NCI-H1417 (cell line): ENCODE data around the gene CHST15.

Experiments used
- DNase-seq, 3 experiments: peaks; one replicate each; lab custom pipeline; 2025; lab: John Stamatoyannopoulos, UW

Gene CHST15

GRCh38 chr10:124029559-124029958, 63.8 kb downstream of the CHST15 start:
- DNase-seq: no peak

GRCh38 chr10:124028700-124029480, 64.5 kb downstream of the CHST15 start:
- no peak for DNase-seq

GRCh38 chr10:124027651-124028050, 65.7 kb downstream of the CHST15 start:
- no peak for DNase-seq

GRCh38 chr10:124027031-124027611, 66.3 kb downstream of the CHST15 start:
- no peak for DNase-seq

- no peak for DNase-seq
Measured at GRCh38 chr10:124026589-124026939, 66.8 kb downstream of the CHST15 start.

- peak in 2 of 3 experiments; percentile 1 to 31 for DNase-seq
Measured at GRCh38 chr10:124025660-124026588, 67.5 kb downstream of the CHST15 start.

GRCh38 chr10:124025152-124025551, 68.2 kb downstream of the CHST15 start:
- no peak for DNase-seq

- no peak for DNase-seq
Measured at GRCh38 chr10:124022066-124022465, 71.3 kb downstream of the CHST15 start.

GRCh38 chr10:124020981-124021815, 72.2 kb downstream of the CHST15 start:
- DNase-seq: peak in 1 of 3 experiments; percentile 68

- peak in 1 of 3 experiments; percentile 11 for DNase-seq
Measured at GRCh38 chr10:124019886-124020797, 73.3 kb downstream of the CHST15 start.

- no peak for DNase-seq
Measured at GRCh38 chr10:124018886-124019525, 74.4 kb downstream of the CHST15 start.

GRCh38 chr10:124017729-124018128, 75.7 kb downstream of the CHST15 start:
- no peak for DNase-seq

GRCh38 chr10:124016804-124017375, 76.5 kb downstream of the CHST15 start:
- DNase-seq: peak in 2 of 3 experiments; percentile 12 to 47

- DNase-seq: no peak
Measured at GRCh38 chr10:124015991-124016390, 77.4 kb downstream of the CHST15 start.

- DNase-seq: no peak
Measured at GRCh38 chr10:124014416-124015154, 78.8 kb downstream of the CHST15 start.

GRCh38 chr10:124013916-124014315, 79.5 kb downstream of the CHST15 start:
- DNase-seq: no peak

- DNase-seq: no peak
Measured at GRCh38 chr10:124012991-124013390, 80.4 kb downstream of the CHST15 start.

- DNase-seq: no peak
Measured at GRCh38 chr10:124012583-124012982, 80.8 kb downstream of the CHST15 start.

- DNase-seq: no peak
Measured at GRCh38 chr10:124012066-124012465, 81.3 kb downstream of the CHST15 start.
